IMR-90 (cell line): ENCODE measurements around the gene MAPK8IP1.

Experiments
- CTCF ChIP-seq: conservative IDR thresholded peaks from 2 replicates; pipeline ENCODE4 v1.5.1; 2012; ENCODE audit warnings: mild to moderate bottlenecking, low read depth, low read length, improper control_type of control experiment
- USF2 ChIP-seq: fragments of 150-350 bp; IDR thresholded peaks from 2 replicates; pipeline ENCODE4 v1.6.1; 2017; ENCODE audit warnings: mild to moderate bottlenecking, antibody characterized with exemption, low read length, low read depth

- TF ChIP-seq CTCF (no peak), USF2 (no peak)
Observed at GRCh38 chr11:45850446-45850845, 35.0 kb upstream of the MAPK8IP1 start.
